Effector CD8-positive, alpha-beta T cell (primary cell): ENCODE results near the gene HMGN1.
"Not testable (repeated sequence)": the region's sequence is repeated elsewhere in the genome, so short reads cannot be mapped to it uniquely, and the experiment has no call there.

ENCODE experiments used
- DNase-seq: peaks from one replicate; lab custom pipeline; 2025; lab: John Stamatoyannopoulos, UW

HMGN1 gene

GRCh38 chr21:39369896-39370288 is 21.0 kb upstream of the HMGN1 start:
- not testable (repeated sequence) for DNase-seq

DNA sequence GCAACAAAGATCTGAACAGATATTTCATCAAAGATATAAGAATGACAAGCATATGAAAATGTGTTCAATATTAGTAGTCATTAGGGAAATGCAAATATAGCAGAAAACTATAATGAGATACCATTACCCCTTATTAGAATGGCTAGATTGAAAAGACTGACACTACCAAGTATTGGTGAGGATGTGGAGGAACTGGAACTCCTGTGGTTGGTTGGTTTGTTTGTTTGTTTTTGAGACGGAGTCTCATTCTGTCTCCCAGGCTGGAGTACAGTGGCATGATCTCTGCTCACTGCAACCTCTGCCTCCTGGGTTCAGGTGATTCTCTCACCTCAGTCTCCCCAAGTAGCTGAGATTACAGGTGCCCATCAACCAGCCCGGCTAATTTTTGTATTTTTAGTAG is 18.9 kb upstream of the HMGN1 start:
- DNase-seq: no peak

- DNase-seq: no peak
Measured at GRCh38 chr21:39366563-39366962, 17.7 kb upstream of the HMGN1 start.

GRCh38 chr21:39364949-39365348 is 16.1 kb upstream of the HMGN1 start:
- no peak for DNase-seq

GRCh38 chr21:39363607-39364555 is 15.0 kb upstream of the HMGN1 start:
- no peak for DNase-seq

DNA sequence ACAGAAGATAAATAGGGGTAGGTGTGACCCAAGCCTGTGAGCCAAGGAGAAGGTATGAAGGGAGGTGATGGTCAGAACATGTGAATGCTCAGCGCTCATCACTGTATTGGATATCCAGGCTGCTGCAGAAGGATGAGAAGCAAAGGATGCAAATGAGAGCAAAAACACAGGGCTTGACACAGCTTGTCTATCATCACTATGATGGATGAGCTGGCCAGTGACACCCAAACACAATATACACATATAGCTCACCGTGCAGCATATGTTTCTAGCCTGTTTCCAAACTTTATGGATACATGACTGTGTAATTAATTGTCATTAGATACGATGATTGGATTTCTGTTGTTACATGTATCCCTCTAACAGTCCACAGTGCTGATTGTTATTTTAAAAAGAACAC is 13.8 kb upstream of the HMGN1 start:
- DNase-seq: no peak

DNA sequence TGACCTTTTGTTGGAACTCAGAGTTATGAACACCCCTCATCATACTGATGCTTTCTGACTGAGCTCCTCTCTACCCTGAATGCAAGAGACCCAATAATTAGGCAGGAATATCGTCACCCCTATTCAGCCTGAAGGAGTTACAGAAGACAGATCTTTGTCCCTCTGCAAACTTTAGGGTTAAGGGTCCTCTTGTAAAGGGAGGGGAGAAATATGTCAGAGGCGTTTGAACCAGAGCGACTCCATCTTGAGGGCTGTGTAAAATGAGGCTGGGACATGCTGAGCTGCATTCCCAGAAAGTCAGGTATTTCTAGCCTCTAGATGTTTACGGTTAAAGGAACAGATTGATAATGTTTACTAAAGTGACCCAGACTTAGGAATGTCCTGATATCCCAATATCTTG is 10.5 kb upstream of the HMGN1 start:
- no peak for DNase-seq

DNA sequence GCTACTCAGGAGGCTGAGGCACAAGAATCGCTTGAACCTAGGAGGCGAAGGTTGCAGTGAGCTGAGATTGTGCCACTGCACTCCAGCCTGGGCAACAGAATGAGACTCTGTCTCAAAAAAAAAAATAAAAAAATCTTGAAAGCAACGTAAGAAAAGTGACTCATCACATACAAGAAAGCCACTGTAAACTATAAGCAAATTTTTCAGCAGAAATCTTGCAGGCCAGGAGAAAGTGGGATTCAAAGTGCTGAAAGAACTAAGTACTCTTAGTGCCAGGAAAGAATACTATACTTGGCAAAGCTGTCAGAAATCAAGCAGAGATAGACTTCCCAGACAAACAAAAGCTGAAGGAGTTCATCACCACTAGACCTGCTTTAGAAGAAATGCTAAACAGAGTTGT is 4.4 kb upstream of the HMGN1 start:
- no peak for DNase-seq

GRCh38 chr21:39350094-39351005 is 1.5 kb upstream of the HMGN1 start:
- no peak for DNase-seq

- peak; percentile 95 for DNase-seq
Measured at GRCh38 chr21:39349211-39350093, 564 bp upstream of the HMGN1 start.

DNA sequence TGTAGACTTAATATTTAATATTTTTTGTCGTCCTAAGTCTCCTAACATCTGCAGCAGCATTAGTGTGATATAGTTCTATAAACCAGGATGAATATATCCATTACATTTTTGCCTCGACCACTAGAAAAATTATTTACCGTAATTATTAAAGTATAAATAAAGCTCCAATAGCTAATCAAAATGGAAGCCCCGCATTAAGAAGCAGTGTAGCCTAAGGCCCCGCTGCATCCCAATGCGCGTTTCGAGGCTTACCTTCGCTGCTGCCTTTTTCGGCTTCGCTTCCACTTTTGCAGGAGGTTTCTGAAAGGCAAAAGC is 891 bp downstream of the HMGN1 start:
- DNase-seq: no peak

- DNase-seq: no peak
Measured at GRCh38 chr21:39347537-39347936, 1.4 kb downstream of the HMGN1 start.

- DNase-seq: no peak
Measured at GRCh38 chr21:39346671-39347331, 2.1 kb downstream of the HMGN1 start.

- no peak for DNase-seq
Measured at GRCh38 chr21:39346206-39346605, 2.7 kb downstream of the HMGN1 start.

- DNase-seq: no peak
Measured at GRCh38 chr21:39345440-39345839, 3.4 kb downstream of the HMGN1 start.

GRCh38 chr21:39344848-39345247 is 4.0 kb downstream of the HMGN1 start:
- no peak for DNase-seq

- DNase-seq: no peak
Measured at GRCh38 chr21:39341249-39341923, 7.5 kb downstream of the HMGN1 start.

- no peak for DNase-seq
Measured at GRCh38 chr21:39340687-39341086, 8.2 kb downstream of the HMGN1 start.

DNA sequence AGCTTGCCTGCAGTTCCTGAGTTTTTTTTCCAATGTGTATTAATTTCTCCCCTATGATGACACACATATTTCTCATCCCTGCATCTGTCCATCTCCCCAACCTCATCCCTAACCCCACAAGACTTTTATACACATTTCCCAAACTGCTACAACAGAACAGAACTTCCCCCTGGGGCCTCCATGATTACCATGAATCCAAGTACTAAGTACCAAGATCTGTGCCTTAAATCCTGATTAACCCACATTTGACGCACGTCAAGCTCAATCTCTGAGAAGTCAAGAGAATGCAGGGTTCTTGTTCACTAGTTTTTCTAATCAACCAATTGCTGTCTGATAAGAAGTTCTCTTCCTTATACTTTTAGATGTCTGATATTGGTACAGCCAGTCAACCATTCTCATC is 9.7 kb downstream of the HMGN1 start:
- no peak for DNase-seq

GRCh38 chr21:39336457-39337008 is 12.4 kb downstream of the HMGN1 start:
- DNase-seq: no peak
